HG03097 (cell line): Measurements from ENCODE around the gene MVK.

ENCODE experiments used
- ATAC-seq: cut with Tn5 transposase; IDR thresholded peaks from one replicate; pipeline ENCODE4 v1.9.1; 2021; ENCODE audit not compliant: unreplicated experiment, low FRiP score

The MVK gene

GRCh38 chr12:109605599-109606228 is 32.1 kb downstream of the MVK start:
- ATAC-seq: no peak

- no peak for ATAC-seq
These were observed 32.9 kb downstream of the MVK start for GRCh38 chr12:109606320-109607028.

GRCh38 chr12:109607618-109608017 is 34.0 kb downstream of the MVK start:
- ATAC-seq: no peak

DNA sequence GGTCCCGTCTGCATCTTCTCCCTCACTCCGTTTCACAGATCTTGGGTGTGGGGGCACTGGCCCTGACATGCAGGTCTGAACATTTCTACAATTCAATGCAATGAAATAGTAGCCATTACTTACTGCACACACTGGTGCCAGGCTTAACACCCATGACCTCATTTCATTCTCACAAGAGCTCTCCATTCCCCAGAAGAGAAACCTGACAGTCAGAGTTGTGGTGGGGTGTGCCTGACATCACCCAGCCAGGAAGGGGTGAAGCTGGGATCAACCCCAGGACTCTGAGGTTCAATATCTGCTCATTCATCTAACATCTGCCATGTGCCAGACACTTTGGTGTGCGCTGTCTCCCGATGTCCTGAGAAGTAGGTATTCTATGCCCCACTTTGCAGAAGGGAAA is 34.7 kb downstream of the MVK start:
- ATAC-seq: no peak

GRCh38 chr12:109608793-109609192 is 35.2 kb downstream of the MVK start:
- ATAC-seq: no peak

DNA sequence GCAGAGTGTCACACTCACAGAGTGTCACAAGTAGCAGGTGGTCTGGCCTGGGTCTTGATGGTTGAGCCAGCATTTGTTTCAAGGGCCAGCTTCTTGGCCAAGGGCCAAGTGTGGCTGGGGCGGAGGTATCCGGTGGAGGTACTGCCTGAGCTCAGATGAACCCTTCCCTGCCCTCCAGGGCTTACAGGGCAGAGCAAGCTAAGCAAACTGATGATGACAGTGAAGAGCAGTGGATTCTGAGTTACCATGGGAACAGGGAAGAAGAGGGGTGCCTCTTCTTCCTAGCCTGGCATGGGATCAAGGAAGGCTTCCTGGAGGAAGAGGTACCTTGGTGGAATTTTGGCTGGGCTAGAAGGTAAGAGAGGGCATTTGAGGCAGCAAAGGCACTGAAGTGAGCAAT is 35.7 kb downstream of the MVK start:
- no peak for ATAC-seq

- no peak for ATAC-seq
These were observed 36.9 kb downstream of the MVK start for GRCh38 chr12:109610523-109610922.

- ATAC-seq: no peak
These were observed 37.6 kb downstream of the MVK start for GRCh38 chr12:109611223-109611622.

DNA sequence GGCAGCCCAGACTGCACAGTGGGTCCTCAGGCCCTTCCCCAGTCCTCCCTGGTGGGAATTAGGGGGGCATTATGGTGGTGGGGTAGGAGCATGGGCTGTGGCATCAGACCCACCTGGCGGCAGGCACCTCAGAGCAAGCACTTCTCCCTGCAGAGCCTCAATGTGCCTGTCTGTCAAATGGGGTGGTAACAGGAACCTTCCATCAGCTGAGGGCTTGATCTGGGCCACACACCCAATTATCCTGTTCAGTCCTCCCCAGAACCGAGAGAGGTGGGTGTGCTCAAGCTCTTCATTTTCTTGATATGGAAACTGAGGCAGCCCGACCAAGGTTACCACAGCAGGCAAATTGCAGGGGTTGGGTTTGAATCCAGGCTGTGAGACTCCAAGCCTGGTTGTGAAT is 38.4 kb downstream of the MVK start:
- ATAC-seq: no peak

GRCh38 chr12:109612975-109613502 is 39.4 kb downstream of the MVK start:
- ATAC-seq: no peak

GRCh38 chr12:109613649-109614455 is 40.3 kb downstream of the MVK start:
- ATAC-seq: no peak

- no peak for ATAC-seq
These were observed 42.1 kb downstream of the MVK start for GRCh38 chr12:109615556-109616229.

DNA sequence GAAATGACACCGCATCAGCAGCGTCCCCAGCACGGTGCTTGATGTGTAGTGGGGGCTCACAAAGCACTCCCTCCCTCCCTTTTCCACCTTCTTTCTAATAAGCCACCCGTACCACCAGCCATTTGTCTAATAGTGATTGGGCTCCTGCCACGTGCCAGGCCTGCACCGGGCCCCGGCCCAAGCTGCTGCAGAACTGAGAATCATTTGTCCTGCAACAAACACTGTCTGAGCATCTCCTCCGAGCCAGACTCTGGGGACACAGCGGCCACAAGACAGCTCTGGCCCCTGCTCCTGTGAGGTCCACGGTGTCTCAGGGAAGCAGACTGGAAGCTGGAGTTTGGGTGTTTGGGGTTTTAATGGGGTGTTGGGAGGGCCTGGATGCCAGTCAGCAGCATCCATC is 43.9 kb downstream of the MVK start:
- ATAC-seq: no peak

- no peak for ATAC-seq
These were observed 44.5 kb downstream of the MVK start for GRCh38 chr12:109618082-109618481.

DNA sequence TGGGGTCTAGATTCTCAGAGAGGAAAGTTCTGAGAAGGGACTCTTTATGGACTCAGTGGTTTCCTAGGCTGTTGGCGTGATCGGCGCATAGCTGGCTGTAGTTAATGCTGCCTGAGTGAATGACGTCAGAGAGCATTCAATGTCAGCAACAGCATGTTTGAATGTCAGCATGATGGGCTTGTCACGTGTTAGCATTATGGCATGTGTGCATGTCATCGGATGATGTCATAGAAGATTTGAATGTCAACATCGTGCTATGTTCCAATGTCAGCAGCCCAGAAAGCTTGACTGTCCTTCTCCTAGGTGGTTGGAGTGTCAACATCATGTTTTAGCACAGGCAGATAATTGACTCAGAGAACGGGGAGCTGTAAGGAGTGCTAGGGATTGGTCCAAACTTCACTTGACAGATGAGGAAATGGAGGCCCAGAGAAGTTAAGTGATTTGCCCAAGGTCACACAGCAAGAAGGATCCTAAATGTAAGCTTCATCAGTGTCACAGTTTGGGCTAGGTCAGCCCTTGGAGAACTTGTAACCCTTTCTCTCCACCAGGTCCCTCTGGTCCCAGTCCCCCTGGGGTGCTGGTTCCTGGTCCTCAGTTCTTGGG is 45.5 kb downstream of the MVK start:
- ATAC-seq: no peak

DNA sequence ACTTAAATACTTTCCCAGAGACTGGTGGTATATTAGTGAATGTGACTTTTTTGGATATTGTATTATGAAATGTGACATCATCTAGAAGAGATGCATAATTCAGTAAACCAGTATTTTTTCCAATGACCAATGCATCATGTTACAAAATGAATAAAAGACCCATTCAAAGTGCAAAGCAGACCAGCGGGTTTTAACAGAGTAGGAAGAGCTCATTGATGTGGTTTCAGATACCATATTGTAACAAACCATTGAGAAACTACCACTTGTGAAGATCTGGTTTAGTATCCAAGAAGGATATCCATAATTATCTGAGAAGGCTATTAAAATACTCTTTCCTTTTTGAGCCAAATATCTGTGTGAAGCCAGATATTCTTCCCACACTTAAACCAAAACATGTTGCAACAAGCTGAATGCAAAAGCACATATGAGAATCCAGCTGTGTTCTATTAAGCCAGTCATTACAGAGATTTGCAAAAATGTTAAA is 47.7 kb downstream of the MVK start:
- no peak for ATAC-seq

DNA sequence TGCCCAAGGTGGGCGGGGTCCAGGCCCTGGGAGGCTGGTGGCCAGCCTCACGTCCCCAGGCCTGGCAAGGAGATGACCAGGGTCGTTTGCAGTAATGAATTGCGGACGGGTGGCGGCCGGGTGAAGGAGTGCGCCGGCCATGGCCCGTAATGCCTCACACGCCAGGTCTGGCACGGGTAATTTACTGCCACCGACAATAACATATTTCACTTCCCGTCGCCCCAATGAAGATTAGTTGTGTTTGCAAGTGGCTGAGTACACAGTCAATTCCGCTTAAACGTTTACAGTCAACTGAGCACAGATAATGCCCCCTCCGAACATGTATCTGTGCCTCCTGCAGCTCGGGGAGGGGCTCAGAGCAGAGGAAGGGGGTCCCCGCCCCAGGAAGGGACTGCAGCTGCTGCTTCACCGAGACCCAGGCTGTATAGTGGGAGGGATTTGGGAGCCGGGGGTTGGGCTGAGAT is 48.3 kb downstream of the MVK start:
- no peak for ATAC-seq

DNA sequence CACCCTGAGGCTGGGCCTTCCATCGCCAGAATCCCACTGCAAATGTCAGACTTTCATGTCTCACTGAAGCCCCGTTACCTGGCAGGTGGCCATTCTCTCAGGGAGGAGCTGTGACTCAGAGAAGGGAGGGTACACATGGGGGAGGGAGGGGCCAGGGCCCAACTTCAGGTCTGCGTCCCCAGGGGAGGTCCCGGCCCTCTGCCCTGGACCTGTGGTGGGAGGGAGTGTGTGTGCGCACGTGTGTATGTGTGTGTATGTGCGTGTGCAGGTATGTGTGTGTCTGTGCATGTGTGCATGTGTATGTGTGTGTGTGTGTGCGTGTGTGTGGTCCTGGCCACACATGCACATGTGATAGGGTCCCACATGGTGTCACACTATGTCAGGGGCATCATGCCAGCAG is 50.9 kb downstream of the MVK start:
- no peak for ATAC-seq

DNA sequence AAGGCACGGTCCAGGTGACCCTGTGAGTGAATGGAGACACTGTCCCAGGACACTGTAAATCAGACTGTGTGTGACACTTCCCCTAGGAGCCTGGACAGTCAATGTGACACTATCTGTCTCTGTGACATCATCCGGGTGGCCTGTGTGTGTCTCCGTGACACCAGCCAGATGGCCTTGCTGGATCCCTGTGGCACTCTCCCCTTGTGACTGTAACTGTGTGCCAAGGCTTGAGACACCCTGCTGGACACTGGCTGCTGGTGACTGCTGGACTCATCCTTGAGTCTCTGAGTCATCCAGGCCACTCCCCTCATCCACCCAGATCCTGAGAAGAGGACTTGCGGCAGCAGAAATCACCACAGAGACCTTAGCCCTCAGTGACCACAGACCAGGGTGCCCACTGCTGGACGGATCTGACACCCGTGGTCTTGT is 51.6 kb downstream of the MVK start:
- ATAC-seq: no peak

GRCh38 chr12:109625749-109626377 is 52.3 kb downstream of the MVK start:
- ATAC-seq: no peak
